Measurements from ENCODE around the gene HARS1.

GRCh38 chr5:140634103-140634502 is 57.1 kb downstream of the HARS1 start:
- TF ChIP-seq CTCF (IDR thresholded peaks at IDR 0.05) (no peak), TCF7L2 (IDR thresholded peaks at IDR 0.05; ENCODE audit: low read depth, low read length) (no peak), POLR2AphosphoS5 (IDR thresholded peaks at IDR 0.05; ENCODE audit: low read depth, low read length) (no peak)
